Smooth muscle cell (in vitro differentiated cells): Measurements from ENCODE around the gene MYBPC1. TPM values are rescaled to one million over a fixed set of nuclear protein-coding genes. Genes with fewer than 3 reads are reported as not detected.

Source experiments
- DNase-seq: peaks from one replicate; lab custom pipeline; 2025; ENCODE audit not compliant: unreplicated experiment; lab: John Stamatoyannopoulos, UW
- H2AFZ ChIP-seq: fragments of 200-600 bp; sonication (generic); 2 replicates; pipeline ENCODE4 v1.6.0; 2016; ENCODE audit warnings: antibody characterized with exemption, low read depth, mild to moderate bottlenecking
- H3F3A ChIP-seq: fragments of 200-600 bp; sonication (generic); 2 replicates; pipeline ENCODE4 v1.6.0; 2017; ENCODE audit warnings: antibody characterized with exemption, low read depth
- H3K27ac ChIP-seq: fragments of 200-600 bp; sonication (generic); 2 replicates; pipeline ENCODE4 v1.5.1; 2016; ENCODE audit warnings: low read depth, mild to moderate bottlenecking
- H3K27me3 ChIP-seq: fragments of 200-600 bp; sonication (generic); 2 replicates; pipeline ENCODE4 v1.6.1; 2016; ENCODE audit warnings: low read depth, mild to moderate bottlenecking
- H3K36me3 ChIP-seq: fragments of 200-600 bp; sonication (generic); 2 replicates; pipeline ENCODE4 v1.5.1; 2016; ENCODE audit warnings: low read depth
- H3K4me1 ChIP-seq: fragments of 200-600 bp; sonication (generic); 2 replicates; pipeline ENCODE4 v1.5.1; 2016; ENCODE audit warnings: low read depth
- H3K4me2 ChIP-seq: fragments of 200-600 bp; sonication (generic); 2 replicates; pipeline ENCODE4 v1.6.0; 2016; ENCODE audit warnings: mild to moderate bottlenecking
- H3K4me3 ChIP-seq: fragments of 200-600 bp; sonication (generic); 2 replicates; pipeline ENCODE4 v1.5.1; 2016; ENCODE audit warnings: mild to moderate bottlenecking
- H3K79me2 ChIP-seq: fragments of 200-600 bp; sonication (generic); 2 replicates; pipeline ENCODE4 v1.6.0; 2016; ENCODE audit warnings: low read depth, mild to moderate bottlenecking
- H3K9ac ChIP-seq: fragments of 200-600 bp; sonication (generic); 2 replicates; pipeline ENCODE4 v1.6.0; 2016; ENCODE audit warnings: low read depth
- H3K9me3 ChIP-seq: fragments of 200-600 bp; sonication (generic); replicated peaks from 2 replicates; pipeline ENCODE4 v1.5.1; 2016; ENCODE audit warnings: low read depth
- H4K20me1 ChIP-seq: fragments of 200-600 bp; sonication (generic); 2 replicates; pipeline ENCODE4 v1.6.0; 2016; ENCODE audit warnings: low read depth
- CTCF ChIP-seq: fragments of 200-600 bp; sonication (generic); IDR thresholded peaks from 2 replicates; pipeline ENCODE4 v1.5.1; 2017; ENCODE audit warnings: borderline replicate concordance, mild to moderate bottlenecking, antibody characterized with exemption; ENCODE audit not compliant: insufficient read depth, poor library complexity, severe bottlenecking
- WGBS: methylation state at CpG from one replicate; pipeline ENCODE4 v1.1.7; 2016; ENCODE audit warnings: low lambda C conversion rate; 5-methylcytosine and 5-hydroxymethylcytosine counted together
- polyA plus RNA-seq: library from polyadenylated mRNA; unstranded; fragments of >200 nt; fragmentation: Nextera tagmentation; extraction: Ambion mirVana; gene quantifications from 2 replicates; pipeline ENCODE4 v1.2.1, GENCODE V29; 2016
- total RNA-seq: library from RNA; depleted of rRNA; stranded (reverse); fragments of >200 nt; gene quantifications from 2 replicates; pipeline ENCODE4 v1.2.3, GENCODE V29; 2014

The MYBPC1 gene
- total and polyA plus RNA-seq, 2 experiments from 2014 or later: not detected

- peaks cover 4% of the 10 kb centered on the region for H4K20me1 ChIP-seq
- H3K79me2 ChIP-seq: peaks cover 4% of the 10 kb centered on the region
- no peaks in the 10 kb centered on the region for H3K9me3 ChIP-seq
- H3K27ac ChIP-seq: no peak overlapping the region
- no peak for DNase-seq
- no peak overlapping the region for H3K9ac ChIP-seq
- no peaks in the 10 kb centered on the region for H3F3A ChIP-seq
- H3K4me2 ChIP-seq: no peak overlapping the region
- H3K4me3 ChIP-seq: no peak overlapping the region
- H2AFZ ChIP-seq: no peak overlapping the region
- TF ChIP-seq CTCF: no peak
- H3K36me3 ChIP-seq: no peaks in the 10 kb centered on the region
- WGBS: 88% methylated on average over 2 of the region's 2 CpGs
- H3K4me1 ChIP-seq: no peaks in the 10 kb centered on the region
- H3K27me3 ChIP-seq: no peaks in the 10 kb centered on the region
These were observed 99.6 kb downstream of the MYBPC1 start for GRCh38 chr12:101694297-101694848.

GRCh38 chr12:101694986-101695385 lies 100.2 kb downstream of the MYBPC1 start:
- H3K27me3 ChIP-seq: no peaks in the 10 kb centered on the region
- no peak overlapping the region for H2AFZ ChIP-seq
- no peak for DNase-seq
- no peaks in the 10 kb centered on the region for H3K4me1 ChIP-seq
- peaks cover 10% of the 10 kb centered on the region for H4K20me1 ChIP-seq
- no peak overlapping the region for H3K27ac ChIP-seq
- no peak for TF ChIP-seq CTCF
- no peaks in the 10 kb centered on the region for H3F3A ChIP-seq
- H3K9me3 ChIP-seq: no peaks in the 10 kb centered on the region
- no peaks in the 10 kb centered on the region for H3K36me3 ChIP-seq
- H3K9ac ChIP-seq: no peak overlapping the region
- peaks cover 4% of the 10 kb centered on the region for H3K79me2 ChIP-seq
- 95% methylated on average over 2 of the region's 2 CpGs for WGBS
- no peak overlapping the region for H3K4me3 ChIP-seq
- no peak overlapping the region for H3K4me2 ChIP-seq

- 92% methylated on average over 1 of the region's 1 CpG for WGBS
These were observed 100.9 kb downstream of the MYBPC1 start for GRCh38 chr12:101695706-101696105.

More at GRCh38 chr12:101695706-101696105, 100.9 kb downstream of the MYBPC1 start:
- Histone ChIP-seq H3K4me3 (no peak overlapping the region), H3K27ac (no peak overlapping the region), H3K9me3 (no peaks in the 10 kb centered on the region), H4K20me1 (peaks cover 14% of the 10 kb centered on the region), H2AFZ (no peak overlapping the region), H3K4me1 (no peaks in the 10 kb centered on the region), H3K4me2 (no peak overlapping the region), H3K27me3 (no peaks in the 10 kb centered on the region), H3K9ac (no peak overlapping the region), H3F3A (no peaks in the 10 kb centered on the region), H3K36me3 (no peaks in the 10 kb centered on the region), H3K79me2 (peaks cover 4% of the 10 kb centered on the region)
- TF ChIP-seq CTCF: no peak
- DNase-seq: no peak
